IMR-90 (cell line): ENCODE data around the gene BTN3A1. TPM values are rescaled to one million over a fixed set of nuclear protein-coding genes. Genes with fewer than 3 reads are reported as not detected.

Experiments used
- ATAC-seq: fragments of 200-7000 bp; cut with Tn5 transposase; 2 replicates; pipeline ENCODE4 v1.9.1; 2020; ENCODE audit warnings: low read depth, mild to moderate bottlenecking, moderate library complexity
- BruUV-seq: library from RNA; stranded (reverse); fragments of 400-500 nt; replicated peaks from 2 replicates; lab custom pipeline; 2021; lab: Mats Ljungman, UMichigan
- CTCF ChIA-PET: fragments of 300-600 bp; formaldehyde crosslinking; extraction: SDS; loops from one replicate; lab custom pipeline; 2021; ENCODE audit warnings: antibody characterized with exemption; lab: Yijun Ruan, JAX
- POLR2A ChIA-PET: fragments of 300-600 bp; sonication (Branson Sonifier 250); formaldehyde crosslinking; loops from one replicate; lab custom pipeline; 2022; ENCODE audit warnings: antibody characterized with exemption; ENCODE audit not compliant: unreplicated experiment; lab: Charles Lee
- DNase-seq: peaks from one replicate; pipeline ENCODE4 v3.0.0; 2013
- H2AFZ ChIP-seq: replicated peaks from 2 replicates; pipeline ENCODE3; 2013; ENCODE audit warnings: low read length, mild to moderate bottlenecking; ENCODE audit not compliant: poor library complexity
- H2AK5ac ChIP-seq: 2 replicates; pipeline ENCODE4 v1.6.1; 2013; ENCODE audit warnings: low read depth, low read length, inconsistent platforms
- H2AK9ac ChIP-seq: replicated peaks from 2 replicates; pipeline ENCODE3; 2013; ENCODE audit warnings: mild to moderate bottlenecking, low read depth, low read length, moderate library complexity; ENCODE audit not compliant: poor library complexity
- H2BK120ac ChIP-seq: 2 replicates; pipeline ENCODE4 v1.6.1; 2013; ENCODE audit warnings: low read depth, low read length, inconsistent platforms
- H2BK15ac ChIP-seq: 3 replicates; pipeline ENCODE4 v1.6.1; 2013; ENCODE audit warnings: low read depth, low read length, inconsistent platforms
- H2BK20ac ChIP-seq: 2 replicates; pipeline ENCODE4 v1.6.1; 2013; ENCODE audit warnings: low read depth, mild to moderate bottlenecking, inconsistent platforms, low read length, moderate library complexity
- H2BK5ac ChIP-seq: 2 replicates; pipeline ENCODE4 v1.6.1; 2013; ENCODE audit warnings: mild to moderate bottlenecking, low read depth, low read length, inconsistent platforms; ENCODE audit not compliant: poor library complexity, severe bottlenecking
- H3K14ac ChIP-seq: replicated peaks from 2 replicates; pipeline ENCODE4 v1.6.1; 2013; ENCODE audit warnings: low read depth, low read length, inconsistent platforms
- H3K18ac ChIP-seq: 2 replicates; pipeline ENCODE4 v1.6.1; 2013; ENCODE audit warnings: low read depth, low read length, control low read depth
- H3K23ac ChIP-seq: 2 replicates; pipeline ENCODE4 v1.6.1; 2013; ENCODE audit warnings: low read depth, low read length, inconsistent platforms
- H3K27ac ChIP-seq: 2 replicates; pipeline ENCODE4 v1.5.1; 2013; ENCODE audit warnings: mild to moderate bottlenecking, control low read depth, low read length; ENCODE audit not compliant: insufficient read depth
- H3K27me3 ChIP-seq: 2 replicates; pipeline ENCODE4 v1.6.1; 2013; ENCODE audit warnings: low read length; ENCODE audit not compliant: control insufficient read depth, insufficient read depth
- H3K36me3 ChIP-seq: 2 replicates; pipeline ENCODE4 v1.6.1; 2013; ENCODE audit warnings: low read length, mixed read lengths; ENCODE audit not compliant: control insufficient read depth, insufficient read depth
- H3K4ac ChIP-seq: 2 replicates; pipeline ENCODE4 v1.6.1; 2013; ENCODE audit warnings: low read depth, low read length, inconsistent platforms
- H3K4me1 ChIP-seq: 2 replicates; pipeline ENCODE4 v1.6.1; 2013; ENCODE audit warnings: low read length, mixed read lengths; ENCODE audit not compliant: control insufficient read depth, insufficient read depth
- H3K4me2 ChIP-seq: 2 replicates; pipeline ENCODE4 v1.6.1; 2013; ENCODE audit warnings: low read depth, mild to moderate bottlenecking, control low read depth, low read length, moderate library complexity
- H3K4me3 ChIP-seq: 2 replicates; pipeline ENCODE4 v1.5.1; 2013; ENCODE audit warnings: low read depth, mild to moderate bottlenecking, control low read depth, low read length, moderate library complexity; ENCODE audit not compliant: insufficient read depth
- H3K56ac ChIP-seq: 2 replicates; pipeline ENCODE4 v1.6.1; 2013; ENCODE audit warnings: low read length, inconsistent platforms; ENCODE audit not compliant: insufficient read depth; ENCODE audit errors: extremely low read depth
- H3K79me1 ChIP-seq, 2 experiments: 2 replicates each; pipeline ENCODE4 v1.6.1; 2013; ENCODE audit warnings: low read length in 2 of 2, inconsistent platforms in 1 of 2, low read depth in 1 of 2
- H3K9ac ChIP-seq: 2 replicates; pipeline ENCODE4 v1.6.1; 2013; ENCODE audit warnings: low read depth, low read length, control low read depth
- H3K9me1 ChIP-seq: 2 replicates; pipeline ENCODE4 v1.6.1; 2013; ENCODE audit warnings: low read length, inconsistent platforms; ENCODE audit not compliant: insufficient read depth
- H3K9me3 ChIP-seq: 2 replicates; pipeline ENCODE4 v1.6.1; 2013; ENCODE audit warnings: low read length; ENCODE audit not compliant: control insufficient read depth, insufficient read depth
- H4K20me1 ChIP-seq: 2 replicates; pipeline ENCODE4 v1.6.1; 2013; ENCODE audit warnings: low read length, inconsistent platforms; ENCODE audit not compliant: insufficient read depth
- H4K5ac ChIP-seq: 2 replicates; pipeline ENCODE4 v1.6.1; 2013; ENCODE audit warnings: mild to moderate bottlenecking, low read depth, low read length, control low read depth
- H4K8ac ChIP-seq, 2 experiments: 2 replicates each; pipeline ENCODE4 v1.6.1; 2013; ENCODE audit warnings: low read depth in 2 of 2, low read length in 2 of 2, control low read depth in 1 of 2, inconsistent platforms in 1 of 2
- H4K91ac ChIP-seq: 2 replicates; pipeline ENCODE4 v1.6.1; 2013; ENCODE audit warnings: low read depth, low read length, inconsistent platforms; ENCODE audit not compliant: insufficient read depth
- BHLHE40 ChIP-seq: fragments of 150-350 bp; IDR thresholded peaks from 2 replicates; pipeline ENCODE4 v1.6.1; 2016; ENCODE audit warnings: mild to moderate bottlenecking, low read depth, low read length
- CEBPB ChIP-seq: IDR thresholded peaks from 2 replicates; pipeline ENCODE4 v1.6.1; 2012; ENCODE audit warnings: low read depth, low read length, improper control_type of control experiment
- CHD1 ChIP-seq: IDR thresholded peaks from 2 replicates; pipeline ENCODE4 v1.6.1; 2012; ENCODE audit warnings: low read depth, low read length, improper control_type of control experiment
- CTCF ChIP-seq: conservative IDR thresholded peaks from 2 replicates; pipeline ENCODE4 v1.5.1; 2012; ENCODE audit warnings: mild to moderate bottlenecking, low read depth, low read length, improper control_type of control experiment
- ELK1 ChIP-seq: fragments of 150-350 bp; IDR thresholded peaks from 2 replicates; pipeline ENCODE4 v1.6.1; 2016; ENCODE audit warnings: low read depth, mild to moderate bottlenecking, low read length, moderate library complexity, borderline replicate concordance
- FOS ChIP-seq: fragments of 150-350 bp; IDR thresholded peaks from 2 replicates; pipeline ENCODE4 v1.6.1; 2016; ENCODE audit warnings: low read depth, low read length
- MAFK ChIP-seq: IDR thresholded peaks from 2 replicates; pipeline ENCODE4 v1.6.1; 2012; ENCODE audit warnings: low read depth, low read length, improper control_type of control experiment
- MAZ ChIP-seq: IDR thresholded peaks from 2 replicates; pipeline ENCODE4 v1.6.1; 2012; ENCODE audit warnings: low read depth, mild to moderate bottlenecking, low read length, improper control_type of control experiment, moderate library complexity, borderline replicate concordance
- MXI1 ChIP-seq: IDR thresholded peaks from 2 replicates; pipeline ENCODE4 v1.6.1; 2012; ENCODE audit warnings: low read depth, mild to moderate bottlenecking, low read length, moderate library complexity, borderline replicate concordance
- NFE2L2 ChIP-seq: fragments of 150-350 bp; IDR thresholded peaks from 2 replicates; pipeline ENCODE4 v1.6.1; 2016; ENCODE audit warnings: low read depth, mild to moderate bottlenecking, low read length
- RAD21 ChIP-seq: IDR thresholded peaks from 2 replicates; pipeline ENCODE4 v1.6.1; 2012; ENCODE audit warnings: low read length, improper control_type of control experiment
- SMC3 ChIP-seq: fragments of 150-350 bp; IDR thresholded peaks from 2 replicates; pipeline ENCODE4 v1.6.1; 2016; ENCODE audit warnings: low read depth, mild to moderate bottlenecking, antibody characterized with exemption, low read length, moderate library complexity
- USF2 ChIP-seq: fragments of 150-350 bp; IDR thresholded peaks from 2 replicates; pipeline ENCODE4 v1.6.1; 2017; ENCODE audit warnings: mild to moderate bottlenecking, antibody characterized with exemption, low read length, low read depth
- WGBS, 2 experiments: methylation state at CpG; one replicate each; pipeline versions ENCODE4 v1.1.5 to v1.1.7; 2013; ENCODE audit warnings: missing lambda C conversion rate in 2 of 2; ENCODE audit not compliant: insufficient read length in 1 of 2; ENCODE audit errors: extremely low coverage in 2 of 2; 5-methylcytosine and 5-hydroxymethylcytosine counted together
- dilution Hi-C: fragments of 300-500 bp; cut with HindIII; formaldehyde crosslinking; loops from one replicate; pipeline ENCODE4 v1.14.3; 2018; ENCODE audit warnings: low sequenced_read_pairs; ENCODE audit not compliant: unreplicated experiment
- in situ Hi-C: fragments of 300-500 bp; cut with MboI; formaldehyde crosslinking; loops from 3 replicates; pipeline ENCODE4 v1.14.3; 2019; ENCODE audit warnings: low sequenced_read_pairs, inconsistent platforms, mixed read lengths
- intact Hi-C: fragments of 100-400 bp; cut with micrococcal nuclease; formaldehyde crosslinking; loops from 2 replicates; pipeline ENCODE4 v1.10.0; 2022
- polyA plus RNA-seq, 3 experiments: library from polyadenylated mRNA; depleted of rRNA; stranded (reverse); fragments of >200 nt; gene quantifications; 2 replicates each; pipeline ENCODE4 v1.2.3, GENCODE V29; 2012; ENCODE audit warnings: low replicate concordance in 1 of 3
- total RNA-seq: library from RNA; depleted of rRNA; stranded (reverse); fragments of >200 nt; gene quantifications from 2 replicates; pipeline ENCODE4 v1.2.3, GENCODE V29; 2012

Gene BTN3A1
- total and polyA plus RNA-seq, 2 of the 4 experiments (the other 2 are of a cell fraction), result 14.4 to 16.5 TPM

GRCh38 chr6:26412954-26413353, 10.9 kb downstream of the BTN3A1 start:
- H2AFZ ChIP-seq, result no peak overlapping the region
- in situ Hi-C loops, result no loop called here

More at GRCh38 chr6:26412954-26413353, 10.9 kb downstream of the BTN3A1 start:
- H2BK120ac ChIP-seq, result no peak overlapping the region
- H3K23ac ChIP-seq, result no peak overlapping the region
- WGBS, 2 experiments, result 90% methylated on average over 2 of the region's 4 CpGs; no CpG with 5 or more reads in 1 of the 2 experiments
- no peak for ATAC-seq
- H3K27me3 ChIP-seq, result no peaks in the 10 kb centered on the region
- no peak overlapping the region for H3K27ac ChIP-seq
- H3K56ac ChIP-seq, result no peak overlapping the region
- H2AK5ac ChIP-seq, result no peak overlapping the region
- H2BK5ac ChIP-seq, result no peak overlapping the region
- no peaks in the 10 kb centered on the region for H4K20me1 ChIP-seq
- intact Hi-C loops, result no loop called here
- peaks cover 7% of the 10 kb centered on the region for H3K4me1 ChIP-seq
- no peak overlapping the region for H3K4me3 ChIP-seq
- TF ChIP-seq CHD1 (no peak), BHLHE40 (no peak), RAD21 (no peak), USF2 (no peak), SMC3 (no peak), ELK1 (no peak), CEBPB (no peak), MXI1 (no peak), MAZ (no peak), FOS (no peak), NFE2L2 (no peak), MAFK (no peak), CTCF (no peak)
- no peak overlapping the region for H3K4ac ChIP-seq
- no peak overlapping the region for H2AK9ac ChIP-seq
- H3K4me2 ChIP-seq, result no peak overlapping the region
- H3K18ac ChIP-seq, result no peak overlapping the region
- CTCF ChIA-PET, result no interaction called here
- no peak overlapping the region for H3K9ac ChIP-seq
- H4K8ac ChIP-seq, result no peak overlapping the region
- H3K9me3 ChIP-seq, result no peaks in the 10 kb centered on the region
- no TSS peak for BruUV-seq
- no peak overlapping the region for H3K14ac ChIP-seq
- H2BK15ac ChIP-seq, result no peak overlapping the region
- dilution Hi-C loops, result no loop called here
- H3K36me3 ChIP-seq, result peaks cover 14% of the 10 kb centered on the region; the same call in 1 of the 2 replicates
- H4K91ac ChIP-seq, result no peak overlapping the region
- peaks cover 3% of the 10 kb centered on the region; the same call in 1 of the 2 replicates for H3K9me1 ChIP-seq
- no peak for DNase-seq
- POLR2A ChIA-PET, result no interaction called here
- no peaks in the 10 kb centered on the region for H3K79me1 ChIP-seq
- no peak overlapping the region for H2BK20ac ChIP-seq
- H4K5ac ChIP-seq, result no peak overlapping the region
